Measurements from ENCODE around the gene PRSS56. TPM values are rescaled to one million over a fixed set of nuclear protein-coding genes. Genes with fewer than 3 reads are reported as not detected.

PRSS56 gene
- total and polyA plus RNA-seq, 2 of the 13 experiments (the other 11 are each of a cell fraction or from before 2014, with no cell fraction given) = not detected

DNA sequence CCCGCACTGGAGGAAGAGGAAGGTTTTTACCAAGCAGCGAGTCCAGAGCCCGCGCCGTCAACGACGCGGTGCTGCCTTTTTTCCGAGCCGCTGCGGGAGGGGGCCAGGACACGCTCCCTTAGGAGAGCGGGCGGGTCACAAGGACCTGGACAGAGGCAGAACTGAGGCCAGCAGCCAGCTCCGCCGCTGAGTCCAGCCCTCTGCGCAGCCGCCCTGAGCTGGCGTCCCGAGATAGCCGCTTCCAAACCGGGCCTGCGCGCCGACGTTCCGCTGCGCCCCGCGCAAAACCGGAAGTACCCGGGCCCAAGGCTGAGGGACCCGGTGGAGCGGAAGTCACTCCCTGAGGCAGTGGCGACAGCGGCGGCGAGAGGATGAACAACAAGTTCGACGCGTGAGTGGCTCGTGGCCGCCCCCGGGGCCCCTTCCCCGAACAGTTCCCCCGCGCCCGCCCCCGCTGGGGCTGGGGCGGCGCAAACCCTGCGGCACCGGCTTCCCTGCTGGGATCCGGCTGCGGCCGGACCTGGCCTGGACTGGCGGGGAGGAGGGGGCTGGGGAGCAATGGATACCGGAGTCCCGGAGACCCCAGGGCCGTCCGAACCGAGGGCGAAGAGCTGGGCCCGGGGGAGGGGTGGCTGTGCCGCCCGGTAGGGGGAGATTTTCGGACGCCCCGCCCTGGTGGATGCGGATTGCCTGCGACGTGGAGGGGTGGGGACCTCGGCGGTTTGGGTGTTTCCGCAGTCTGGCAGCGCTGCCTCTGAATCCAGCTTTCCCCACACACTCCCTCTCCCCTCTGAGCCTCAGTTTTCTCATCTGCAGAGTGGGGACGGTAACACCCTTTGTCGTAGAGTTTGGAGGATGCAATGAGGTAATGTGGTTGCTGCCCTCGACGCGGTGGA is 30.4 kb downstream of the PRSS56 start, which contains the start of the genes EIF4E2 and TIGD1 (continued):
- TF ChIP-seq ZNF879 (CRISPR knock-in tag; IDR thresholded peaks at IDR 0.05) = peak; percentile 98
- TF ChIP-seq, protein P1, sequence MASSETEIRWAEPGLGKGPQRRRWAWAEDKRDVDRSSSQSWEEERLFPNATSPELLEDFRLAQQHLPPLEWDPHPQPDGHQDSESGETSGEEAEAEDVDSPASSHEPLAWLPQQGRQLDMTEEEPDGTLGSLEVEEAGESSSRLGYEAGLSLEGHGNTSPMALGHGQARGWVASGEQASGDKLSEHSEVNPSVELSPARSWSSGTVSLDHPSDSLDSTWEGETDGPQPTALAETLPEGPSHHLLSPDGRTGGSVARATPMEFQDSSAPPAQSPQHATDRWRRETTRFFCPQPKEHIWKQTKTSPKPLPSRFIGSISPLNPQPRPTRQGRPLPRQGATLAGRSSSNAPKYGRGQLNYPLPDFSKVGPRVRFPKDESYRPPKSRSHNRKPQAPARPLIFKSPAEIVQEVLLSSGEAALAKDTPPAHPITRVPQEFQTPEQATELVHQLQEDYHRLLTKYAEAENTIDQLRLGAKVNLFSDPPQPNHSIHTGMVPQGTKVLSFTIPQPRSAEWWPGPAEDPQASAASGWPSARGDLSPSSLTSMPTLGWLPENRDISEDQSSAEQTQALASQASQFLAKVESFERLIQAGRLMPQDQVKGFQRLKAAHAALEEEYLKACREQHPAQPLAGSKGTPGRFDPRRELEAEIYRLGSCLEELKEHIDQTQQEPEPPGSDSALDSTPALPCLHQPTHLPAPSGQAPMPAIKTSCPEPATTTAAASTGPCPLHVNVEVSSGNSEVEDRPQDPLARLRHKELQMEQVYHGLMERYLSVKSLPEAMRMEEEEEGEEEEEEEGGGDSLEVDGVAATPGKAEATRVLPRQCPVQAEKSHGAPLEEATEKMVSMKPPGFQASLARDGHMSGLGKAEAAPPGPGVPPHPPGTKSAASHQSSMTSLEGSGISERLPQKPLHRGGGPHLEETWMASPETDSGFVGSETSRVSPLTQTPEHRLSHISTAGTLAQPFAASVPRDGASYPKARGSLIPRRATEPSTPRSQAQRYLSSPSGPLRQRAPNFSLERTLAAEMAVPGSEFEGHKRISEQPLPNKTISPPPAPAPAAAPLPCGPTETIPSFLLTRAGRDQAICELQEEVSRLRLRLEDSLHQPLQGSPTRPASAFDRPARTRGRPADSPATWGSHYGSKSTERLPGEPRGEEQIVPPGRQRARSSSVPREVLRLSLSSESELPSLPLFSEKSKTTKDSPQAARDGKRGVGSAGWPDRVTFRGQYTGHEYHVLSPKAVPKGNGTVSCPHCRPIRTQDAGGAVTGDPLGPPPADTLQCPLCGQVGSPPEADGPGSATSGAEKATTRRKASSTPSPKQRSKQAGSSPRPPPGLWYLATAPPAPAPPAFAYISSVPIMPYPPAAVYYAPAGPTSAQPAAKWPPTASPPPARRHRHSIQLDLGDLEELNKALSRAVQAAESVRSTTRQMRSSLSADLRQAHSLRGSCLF (CRISPR knock-in tag; IDR thresholded peaks at IDR 0.05; ENCODE audit: borderline replicate concordance) = peak; percentile 91
- peak; percentile 99; the same call in 1 of the 2 replicates for TF ChIP-seq ZNF230 (CRISPR knock-in tag; IDR thresholded peaks at IDR 0.05)
- TF ChIP-seq HNRNPL (IDR thresholded peaks at IDR 0.05; ENCODE audit: low read depth, low read length) = peak; percentile 58; the same call in 1 of the 2 replicates
- peak; percentile 98 for TF ChIP-seq SALL2 (CRISPR knock-in tag; IDR thresholded peaks at IDR 0.05)
- TF ChIP-seq, protein P2, sequence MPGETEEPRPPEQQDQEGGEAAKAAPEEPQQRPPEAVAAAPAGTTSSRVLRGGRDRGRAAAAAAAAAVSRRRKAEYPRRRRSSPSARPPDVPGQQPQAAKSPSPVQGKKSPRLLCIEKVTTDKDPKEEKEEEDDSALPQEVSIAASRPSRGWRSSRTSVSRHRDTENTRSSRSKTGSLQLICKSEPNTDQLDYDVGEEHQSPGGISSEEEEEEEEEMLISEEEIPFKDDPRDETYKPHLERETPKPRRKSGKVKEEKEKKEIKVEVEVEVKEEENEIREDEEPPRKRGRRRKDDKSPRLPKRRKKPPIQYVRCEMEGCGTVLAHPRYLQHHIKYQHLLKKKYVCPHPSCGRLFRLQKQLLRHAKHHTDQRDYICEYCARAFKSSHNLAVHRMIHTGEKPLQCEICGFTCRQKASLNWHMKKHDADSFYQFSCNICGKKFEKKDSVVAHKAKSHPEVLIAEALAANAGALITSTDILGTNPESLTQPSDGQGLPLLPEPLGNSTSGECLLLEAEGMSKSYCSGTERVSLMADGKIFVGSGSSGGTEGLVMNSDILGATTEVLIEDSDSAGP (CRISPR knock-in tag; IDR thresholded peaks at IDR 0.05; ENCODE audit: borderline replicate concordance) = peak; percentile 98
- TF ChIP-seq ZNF615 (CRISPR knock-in tag; IDR thresholded peaks at IDR 0.05; ENCODE audit: borderline replicate concordance) = peak; percentile 41
- TF ChIP-seq, protein P3, sequence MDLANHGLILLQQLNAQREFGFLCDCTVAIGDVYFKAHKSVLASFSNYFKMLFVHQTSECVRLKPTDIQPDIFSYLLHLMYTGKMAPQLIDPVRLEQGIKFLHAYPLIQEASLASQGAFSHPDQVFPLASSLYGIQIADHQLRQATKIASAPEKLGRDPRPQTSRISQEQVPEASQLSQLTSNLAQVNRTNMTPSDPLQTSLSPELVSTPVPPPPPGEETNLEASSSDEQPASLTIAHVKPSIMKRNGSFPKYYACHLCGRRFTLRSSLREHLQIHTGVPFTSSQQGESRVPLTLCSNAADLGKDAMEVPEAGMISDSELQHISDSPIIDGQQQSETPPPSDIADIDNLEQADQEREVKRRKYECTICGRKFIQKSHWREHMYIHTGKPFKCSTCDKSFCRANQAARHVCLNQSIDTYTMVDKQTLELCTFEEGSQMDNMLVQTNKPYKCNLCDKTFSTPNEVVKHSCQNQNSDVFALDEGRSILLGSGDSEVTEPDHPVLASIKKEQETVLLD (CRISPR knock-in tag; IDR thresholded peaks at IDR 0.05; ENCODE audit: low read depth) = peak; percentile 97
- TF ChIP-seq MTF1 (CRISPR knock-in tag; IDR thresholded peaks at IDR 0.05) = peak; percentile 94; the same call in 1 of the 2 replicates
- TF ChIP-seq ZFP82 (CRISPR knock-in tag; IDR thresholded peaks at IDR 0.05; ENCODE audit: borderline replicate concordance) = peak; percentile 89; the same call in 1 of the 2 replicates
- peak; percentile 96 for TF ChIP-seq SAFB2 (CRISPR knock-in tag; IDR thresholded peaks at IDR 0.05; ENCODE audit: borderline replicate concordance, low read depth)
- TF ChIP-seq ZFYVE20 (CRISPR knock-in tag; IDR thresholded peaks at IDR 0.05; ENCODE audit: borderline replicate concordance, low read depth) = no peak
- peak; percentile 99 for TF ChIP-seq ZNF136 (CRISPR knock-in tag; IDR thresholded peaks at IDR 0.05; ENCODE audit: low read depth)
- peak; percentile 94 for TF ChIP-seq ZNF891 (CRISPR knock-in tag; IDR thresholded peaks at IDR 0.05)
- TF ChIP-seq KDM3A (CRISPR knock-in tag; IDR thresholded peaks at IDR 0.05; ENCODE audit: low read depth) = peak; percentile 99
- TF ChIP-seq ZFAT (CRISPR knock-in tag; conservative IDR thresholded peaks at IDR 0.05) = no peak; the same call in 1 of the 2 replicates
- TF ChIP-seq JUNB (CRISPR knock-in tag; IDR thresholded peaks at IDR 0.05; ENCODE audit: borderline replicate concordance) = no peak; the same call in 1 of the 2 replicates
- TF ChIP-seq ZNF292 (CRISPR knock-in tag; IDR thresholded peaks at IDR 0.05; ENCODE audit: borderline replicate concordance, low read depth) = peak; percentile 66; the same call in 1 of the 2 replicates
- TF ChIP-seq ATAD3A (CRISPR knock-in tag; IDR thresholded peaks at IDR 0.05) = no peak
- peak; percentile 91 for TF ChIP-seq TSC22D2 (CRISPR knock-in tag; IDR thresholded peaks at IDR 0.05; ENCODE audit: borderline replicate concordance)
- TF ChIP-seq CAMTA2 (CRISPR knock-in tag; IDR thresholded peaks at IDR 0.05; ENCODE audit: borderline replicate concordance) = peak; percentile 97; the same call in 1 of the 2 replicates

Measured in HepG2 (cell line).